Lower leg skin (tissue), 3 donors: ENCODE measurements around the gene RTF2.

Experiments
- CTCF ChIP-seq, 3 donors: fragments of 450-650 bp; IDR thresholded peaks; one replicate each; pipeline ENCODE4 v1.5.1; 2016; ENCODE audit warnings: antibody characterized with exemption in 3 of 3, mild to moderate bottlenecking in 3 of 3, moderate library complexity in 2 of 3
- POLR2A ChIP-seq, 2 donors: fragments of 450-650 bp; IDR thresholded peaks; one replicate each; pipeline ENCODE4 v1.6.1; 2016 to 2017; ENCODE audit warnings: antibody characterized with exemption in 2 of 2, mild to moderate bottlenecking in 1 of 2, moderate library complexity in 1 of 2

DNA sequence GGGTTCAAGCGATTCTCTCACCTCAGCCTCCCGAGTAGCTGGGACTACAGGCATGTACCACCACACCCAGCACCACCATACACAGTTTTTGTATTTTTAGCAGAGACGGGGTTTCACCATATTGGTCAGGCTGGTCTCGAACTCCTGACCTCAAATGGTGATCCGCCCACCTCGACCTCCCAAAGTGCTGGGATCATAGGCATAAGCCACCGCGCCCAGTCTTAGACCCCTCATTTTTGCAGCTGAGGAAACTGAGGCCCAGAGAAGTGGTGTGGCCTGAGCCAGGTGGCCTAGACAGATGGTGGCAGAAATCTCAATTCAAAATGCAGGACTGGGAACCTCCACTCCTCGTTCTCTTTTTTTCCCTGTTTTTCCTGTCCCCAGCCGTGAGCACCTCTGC lies 43.5 kb downstream of the RTF2 start:
- no peak for TF ChIP-seq CTCF (IDR thresholded peaks at IDR 0.05)
- TF ChIP-seq POLR2A (IDR thresholded peaks at IDR 0.05): no peak
